Measurements from ENCODE around the gene EIF2S1.
"Not testable (repeated sequence)": the region's sequence is repeated elsewhere in the genome, so short reads cannot be mapped to it uniquely, and the experiment has no call there.

Gene EIF2S1

GRCh38 chr14:67395876-67396189 lies 35.7 kb downstream of the EIF2S1 start:
- no peak for DNase-seq (ENCODE audit: low read depth)
- no peak for TF ChIP-seq CTCF (IDR thresholded peaks at IDR 0.05; ENCODE audit: low read depth, low read length, missing control alignments)
- no peak overlapping the region for H3K4me3 ChIP-seq (ENCODE audit: low read depth, low read length)

GRCh38 chr14:67396381-67396970 lies 36.3 kb downstream of the EIF2S1 start:
- DNase-seq (ENCODE audit: low read depth): no peak
- no peak for TF ChIP-seq CTCF (IDR thresholded peaks at IDR 0.05; ENCODE audit: low read depth, low read length, missing control alignments)
- H3K4me3 ChIP-seq (ENCODE audit: low read depth, low read length): no peak overlapping the region

GRCh38 chr14:67397536-67397935 lies 37.4 kb downstream of the EIF2S1 start:
- no peak overlapping the region for H3K4me3 ChIP-seq (ENCODE audit: low read depth, low read length)
- DNase-seq (ENCODE audit: low read depth): no peak
- TF ChIP-seq CTCF (IDR thresholded peaks at IDR 0.05; ENCODE audit: low read depth, low read length, missing control alignments): no peak

- no peak for DNase-seq (ENCODE audit: low read depth)
- TF ChIP-seq CTCF (IDR thresholded peaks at IDR 0.05; ENCODE audit: low read depth, low read length, missing control alignments): no peak
- no peak overlapping the region for H3K4me3 ChIP-seq (ENCODE audit: low read depth, low read length)
Measured at GRCh38 chr14:67400434-67400833, 40.3 kb downstream of the EIF2S1 start.

GRCh38 chr14:67405771-67406170 lies 45.6 kb downstream of the EIF2S1 start:
- no peak for TF ChIP-seq CTCF (IDR thresholded peaks at IDR 0.05; ENCODE audit: low read depth, low read length, missing control alignments)
- no peak overlapping the region for H3K4me3 ChIP-seq (ENCODE audit: low read depth, low read length)
- DNase-seq (ENCODE audit: low read depth): no peak

GRCh38 chr14:67408122-67408801 lies 48.1 kb downstream of the EIF2S1 start:
- not testable (repeated sequence) for H3K4me3 ChIP-seq (ENCODE audit: low read depth, low read length); DNase-seq (ENCODE audit: low read depth)

- TF ChIP-seq CTCF (IDR thresholded peaks at IDR 0.05; ENCODE audit: low read depth, low read length, missing control alignments): no peak
Measured at GRCh38 chr14:67409461-67409860, 49.3 kb downstream of the EIF2S1 start.

More at GRCh38 chr14:67409461-67409860, 49.3 kb downstream of the EIF2S1 start:
- no peak for DNase-seq (ENCODE audit: low read depth)
- H3K4me3 ChIP-seq (ENCODE audit: low read depth, low read length): no peak overlapping the region

Measured in GM12864 (cell line).